HL-60 (cell line): ENCODE measurements around the gene PPFIBP2.

Experiments
- CTCF ChIP-seq: IDR thresholded peaks from one replicate; pipeline ENCODE4 v1.5.1; 2011; ENCODE audit warnings: low read length, control low read depth, inconsistent platforms; ENCODE audit not compliant: insufficient read depth
- POLR2AphosphoS5 ChIP-seq: IDR thresholded peaks from 2 replicates; pipeline ENCODE4 v1.6.1; 2012; ENCODE audit warnings: low read depth

GRCh38 chr11:7540830-7541555 is 27.2 kb downstream of the PPFIBP2 start:
- TF ChIP-seq POLR2AphosphoS5 (no peak), CTCF (no peak)
